ENCODE data around the gene KCNK7.

The KCNK7 gene

DNA sequence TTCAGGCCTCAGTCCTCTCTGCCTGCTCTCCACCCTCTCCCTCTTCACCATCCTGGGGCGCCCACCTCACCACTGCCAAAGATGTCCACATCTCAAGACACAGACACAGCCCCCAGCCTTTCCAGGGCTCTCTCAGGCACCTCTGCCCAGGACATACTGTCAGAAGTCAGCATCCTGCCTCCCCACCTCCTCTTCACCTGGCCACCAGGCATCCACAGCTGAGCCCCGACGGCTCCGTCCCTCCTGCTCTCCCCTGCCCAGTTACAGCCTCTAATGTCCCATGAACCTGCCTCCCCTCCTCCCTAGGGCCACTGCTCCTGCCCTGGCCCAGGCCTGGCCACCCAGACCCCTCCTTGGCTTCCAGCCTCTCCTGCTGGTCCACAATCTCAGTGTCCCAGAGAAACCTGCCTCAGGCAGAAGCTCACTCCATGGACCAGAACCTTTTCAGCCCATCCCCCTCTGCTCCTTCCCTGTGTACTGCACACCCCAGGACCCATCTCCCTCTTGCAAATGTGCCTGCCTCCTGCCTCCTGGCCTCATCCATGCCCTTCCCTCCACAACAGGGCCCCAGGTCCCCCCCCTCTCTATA is 40.7 kb downstream of the KCNK7 start:
- peak overlapping the region; percentile 82 for H3K27ac ChIP-seq
- TF ChIP-seq, protein P1, sequence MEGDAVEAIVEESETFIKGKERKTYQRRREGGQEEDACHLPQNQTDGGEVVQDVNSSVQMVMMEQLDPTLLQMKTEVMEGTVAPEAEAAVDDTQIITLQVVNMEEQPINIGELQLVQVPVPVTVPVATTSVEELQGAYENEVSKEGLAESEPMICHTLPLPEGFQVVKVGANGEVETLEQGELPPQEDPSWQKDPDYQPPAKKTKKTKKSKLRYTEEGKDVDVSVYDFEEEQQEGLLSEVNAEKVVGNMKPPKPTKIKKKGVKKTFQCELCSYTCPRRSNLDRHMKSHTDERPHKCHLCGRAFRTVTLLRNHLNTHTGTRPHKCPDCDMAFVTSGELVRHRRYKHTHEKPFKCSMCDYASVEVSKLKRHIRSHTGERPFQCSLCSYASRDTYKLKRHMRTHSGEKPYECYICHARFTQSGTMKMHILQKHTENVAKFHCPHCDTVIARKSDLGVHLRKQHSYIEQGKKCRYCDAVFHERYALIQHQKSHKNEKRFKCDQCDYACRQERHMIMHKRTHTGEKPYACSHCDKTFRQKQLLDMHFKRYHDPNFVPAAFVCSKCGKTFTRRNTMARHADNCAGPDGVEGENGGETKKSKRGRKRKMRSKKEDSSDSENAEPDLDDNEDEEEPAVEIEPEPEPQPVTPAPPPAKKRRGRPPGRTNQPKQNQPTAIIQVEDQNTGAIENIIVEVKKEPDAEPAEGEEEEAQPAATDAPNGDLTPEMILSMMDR (IDR thresholded peaks at IDR 0.05): no peak
- peaks cover 3% of the 10 kb centered on the region for H3K79me2 ChIP-seq
- no peak overlapping the region for H3K4me3 ChIP-seq (ENCODE audit: low read depth, low read length)
- H3K36me3 ChIP-seq (ENCODE audit: control insufficient read depth, insufficient read depth, low read length): no peaks in the 10 kb centered on the region
- H2AFZ ChIP-seq: no peak overlapping the region
- no peaks in the 10 kb centered on the region for H3K27me3 ChIP-seq (ENCODE audit: control insufficient read depth, insufficient read depth, low read length)
- H3K4me1 ChIP-seq: peaks cover 17% of the 10 kb centered on the region
- no peak overlapping the region for H3K9ac ChIP-seq
- H3K9me3 ChIP-seq (ENCODE audit: control insufficient read depth, low read length): no peaks in the 10 kb centered on the region
- H3K4me2 ChIP-seq (ENCODE audit: low read length): no peak overlapping the region

DNA sequence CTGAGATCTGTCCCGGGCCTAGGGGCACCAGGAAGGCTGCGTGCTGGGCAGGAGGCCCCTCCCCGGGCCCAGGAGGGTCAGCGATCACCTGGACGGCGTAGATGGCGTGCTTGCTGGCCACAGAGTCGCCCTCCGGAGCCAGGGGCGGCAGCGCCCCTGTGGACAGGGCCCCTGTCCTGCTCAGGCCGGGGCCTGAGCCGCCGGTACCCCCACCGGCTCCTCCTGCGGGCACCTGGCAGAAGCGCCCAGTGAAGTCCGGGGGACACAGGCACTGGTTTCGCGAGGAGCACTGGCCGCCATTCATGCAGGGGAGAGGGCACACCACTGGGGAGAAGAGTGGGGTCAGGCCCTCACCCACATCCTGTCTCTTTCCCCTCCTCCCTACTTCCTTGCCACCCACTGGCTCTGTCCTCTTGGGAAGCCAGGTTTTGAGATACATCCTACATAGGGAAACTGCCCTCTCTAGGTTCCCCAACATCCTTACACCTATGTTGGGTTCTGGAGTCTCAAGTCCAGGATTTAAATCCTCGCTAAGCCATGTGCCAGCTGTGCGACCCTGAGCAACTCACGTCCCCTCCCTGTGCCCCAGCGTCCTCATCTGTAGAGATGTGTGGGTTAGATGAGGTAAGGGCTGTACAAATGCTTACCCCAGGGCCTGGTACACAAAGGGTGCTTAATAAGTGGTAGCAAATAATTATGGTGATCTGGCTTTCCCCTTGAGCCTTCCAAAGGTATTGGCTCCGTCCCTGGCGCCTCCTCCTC is 41.4 kb downstream of the KCNK7 start:
- Histone ChIP-seq H3K4me1 (peaks cover 13% of the 10 kb centered on the region), H3K4me3 (ENCODE audit: low read depth, low read length) (no peak overlapping the region), H3K9me3 (ENCODE audit: control insufficient read depth, low read length) (no peaks in the 10 kb centered on the region), H3K27me3 (ENCODE audit: control insufficient read depth, insufficient read depth, low read length) (no peaks in the 10 kb centered on the region), H3K9ac (no peak overlapping the region), H2AFZ (no peak overlapping the region), H3K4me2 (ENCODE audit: low read length) (no peak overlapping the region), H3K79me2 (peaks cover 3% of the 10 kb centered on the region), H3K36me3 (ENCODE audit: control insufficient read depth, insufficient read depth, low read length) (no peaks in the 10 kb centered on the region), H3K27ac (no peak overlapping the region)
- TF ChIP-seq, protein P1 (IDR thresholded peaks at IDR 0.05): no peak

DNA sequence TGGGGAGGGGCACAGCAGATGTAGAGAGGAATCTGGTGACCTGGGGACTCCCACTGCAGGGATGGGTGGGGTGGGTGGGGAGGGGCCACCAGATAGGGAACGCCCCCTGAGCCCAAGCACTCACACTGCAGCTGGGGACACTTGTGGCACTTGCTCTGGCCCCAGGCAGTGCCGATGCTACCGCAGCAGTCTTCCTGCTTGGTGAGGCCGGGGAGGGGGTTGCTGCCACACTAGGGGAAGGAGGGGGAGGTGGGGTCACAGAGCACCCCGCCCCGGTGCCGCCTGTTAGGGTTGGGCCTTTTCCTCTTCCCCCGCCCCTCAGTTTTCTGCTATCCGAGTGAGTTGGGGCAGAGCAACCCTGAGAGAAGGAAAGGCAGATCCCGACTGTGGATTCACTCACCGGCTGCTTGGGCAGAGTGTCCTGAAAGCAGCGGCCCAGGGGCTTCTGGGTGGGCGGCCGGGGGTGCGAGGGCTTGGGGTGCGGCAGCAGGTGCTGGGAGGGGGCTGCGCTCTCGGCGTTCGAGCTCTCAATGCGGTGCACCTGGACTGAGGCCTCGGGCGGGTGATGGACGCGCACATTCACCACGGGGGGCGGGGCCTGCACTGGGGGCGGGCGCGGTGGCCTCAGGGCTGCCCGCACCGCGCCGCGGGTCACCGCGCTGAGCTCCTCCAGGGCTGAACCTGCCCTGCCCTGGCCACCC is 42.1 kb downstream of the KCNK7 start:
- Histone ChIP-seq H3K36me3 (ENCODE audit: control insufficient read depth, insufficient read depth, low read length) (no peaks in the 10 kb centered on the region), H3K4me3 (ENCODE audit: low read depth, low read length) (no peak overlapping the region)

DNA sequence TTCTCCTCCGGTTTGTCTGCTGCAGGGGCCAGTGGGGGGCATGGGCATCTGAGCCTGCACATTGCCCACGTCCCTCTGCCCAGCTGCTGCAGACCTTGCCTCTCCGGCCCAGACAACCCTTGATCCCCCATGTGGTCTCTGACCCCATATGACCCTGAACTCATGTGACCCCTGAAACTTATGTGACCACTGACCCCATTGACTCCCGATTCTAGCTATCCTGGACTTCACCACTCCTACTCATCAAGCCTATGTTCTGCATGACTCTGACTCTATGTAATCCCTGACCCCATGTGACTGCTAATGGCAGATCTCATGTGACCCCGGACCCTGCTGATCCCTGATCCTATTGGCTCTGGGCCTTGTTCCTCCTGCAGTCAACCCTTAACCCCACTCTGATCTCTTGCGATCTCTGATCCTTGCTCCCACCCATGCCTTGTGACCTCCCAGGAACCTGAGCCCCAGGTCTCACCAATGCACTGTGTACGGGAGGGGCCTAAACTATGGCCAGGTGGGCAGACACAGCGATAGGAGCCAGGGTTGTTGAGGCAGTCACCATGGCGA is 43.1 kb downstream of the KCNK7 start:
- Histone ChIP-seq H3K4me1 (peaks cover 9% of the 10 kb centered on the region), H3K27ac (no peak overlapping the region), H3K36me3 (ENCODE audit: control insufficient read depth, insufficient read depth, low read length) (no peaks in the 10 kb centered on the region), H3K9ac (no peak overlapping the region), H3K79me2 (peaks cover 3% of the 10 kb centered on the region), H3K4me3 (ENCODE audit: low read depth, low read length) (no peak overlapping the region), H2AFZ (no peak overlapping the region), H3K4me2 (ENCODE audit: low read length) (no peak overlapping the region), H3K9me3 (ENCODE audit: control insufficient read depth, low read length) (no peaks in the 10 kb centered on the region), H3K27me3 (ENCODE audit: control insufficient read depth, insufficient read depth, low read length) (no peaks in the 10 kb centered on the region)
- TF ChIP-seq, protein P1 (IDR thresholded peaks at IDR 0.05): no peak

More for the DNA sequence above, 42.1 kb downstream of the KCNK7 start:
- H3K79me2 ChIP-seq: peaks cover 3% of the 10 kb centered on the region
- no peak overlapping the region for H2AFZ ChIP-seq
- no peak overlapping the region for H3K27ac ChIP-seq
- H3K9me3 ChIP-seq (ENCODE audit: control insufficient read depth, low read length): no peaks in the 10 kb centered on the region
- H3K27me3 ChIP-seq (ENCODE audit: control insufficient read depth, insufficient read depth, low read length): no peaks in the 10 kb centered on the region
- no peak overlapping the region for H3K4me2 ChIP-seq (ENCODE audit: low read length)
- TF ChIP-seq, protein P1 (IDR thresholded peaks at IDR 0.05): no peak
- no peak overlapping the region for H3K9ac ChIP-seq
- peaks cover 9% of the 10 kb centered on the region for H3K4me1 ChIP-seq
